Astrocyte (in vitro differentiated cells and primary cell): ENCODE data around the gene RGL2. TPM values are rescaled to one million over a fixed set of nuclear protein-coding genes. Genes with fewer than 3 reads are reported as not detected.

Experiments
- DNase-seq: peaks from one replicate; pipeline ENCODE4 v3.0.0-alpha.2; 2010; ENCODE audit warnings: low read depth
- FAIRE-seq: peaks from 2 replicates; lab custom pipeline; 2011; peaks lifted over from hg19 to GRCh38; lab: Jason Lieb, UNC
- H2AFZ ChIP-seq: 2 replicates; pipeline ENCODE4 v1.6.0; 2012; ENCODE audit warnings: low read depth, low read length, inconsistent platforms
- H3K27ac ChIP-seq: 2 replicates; pipeline ENCODE4 v1.5.1; 2011; ENCODE audit warnings: low read depth, low read length, inconsistent platforms
- H3K27me3 ChIP-seq: 2 replicates; pipeline ENCODE4 v1.6.0; 2011; ENCODE audit warnings: low read length, inconsistent platforms; ENCODE audit not compliant: insufficient read depth
- H3K36me3 ChIP-seq: 2 replicates; pipeline ENCODE4 v1.5.1; 2011; ENCODE audit warnings: low read length, inconsistent platforms; ENCODE audit not compliant: insufficient read depth
- H3K4me1 ChIP-seq: 2 replicates; pipeline ENCODE4 v1.5.1; 2011; ENCODE audit warnings: low read length, inconsistent platforms; ENCODE audit not compliant: insufficient read depth
- H3K4me2 ChIP-seq: 2 replicates; pipeline ENCODE4 v1.6.0; 2012; ENCODE audit warnings: low read length, inconsistent platforms
- H3K4me3 ChIP-seq: 2 replicates; pipeline ENCODE4 v1.5.1; 2011; ENCODE audit warnings: low read depth, mild to moderate bottlenecking, low read length, inconsistent platforms; ENCODE audit not compliant: insufficient read depth
- H3K79me2 ChIP-seq: 2 replicates; pipeline ENCODE4 v1.6.0; 2012; ENCODE audit warnings: mild to moderate bottlenecking, low read length, inconsistent platforms; ENCODE audit not compliant: insufficient read depth
- H3K9ac ChIP-seq: 2 replicates; pipeline ENCODE4 v1.6.0; 2012; ENCODE audit warnings: mild to moderate bottlenecking, low read length, inconsistent platforms
- H3K9me3 ChIP-seq: 2 replicates; pipeline ENCODE4 v1.5.1; 2012; ENCODE audit warnings: low read depth, mild to moderate bottlenecking, low read length, inconsistent platforms; ENCODE audit not compliant: insufficient read depth
- H4K20me1 ChIP-seq: 2 replicates; pipeline ENCODE4 v1.6.0; 2012; ENCODE audit warnings: low read length, inconsistent platforms; ENCODE audit not compliant: insufficient read depth
- H3K27ac Mint-ChIP-seq: one replicate; pipeline ENCODE4 v1.8.0; 2021; ENCODE audit warnings: mild to moderate bottlenecking, mixed read lengths; ENCODE audit not compliant: unreplicated experiment
- H3K27me3 Mint-ChIP-seq: one replicate; pipeline ENCODE4 v1.8.0; 2021; ENCODE audit warnings: low read depth, mixed read lengths; ENCODE audit not compliant: unreplicated experiment
- H3K36me3 Mint-ChIP-seq: one replicate; pipeline ENCODE4 v1.8.0; 2021; ENCODE audit warnings: low read depth, mixed read lengths; ENCODE audit not compliant: unreplicated experiment
- H3K4me1 Mint-ChIP-seq: one replicate; pipeline ENCODE4 v1.8.0; 2021; ENCODE audit warnings: low read depth, mixed read lengths; ENCODE audit not compliant: unreplicated experiment
- H3K4me3 Mint-ChIP-seq: one replicate; pipeline ENCODE4 v1.8.0; 2021; ENCODE audit warnings: mild to moderate bottlenecking, moderate library complexity, mixed read lengths; ENCODE audit not compliant: unreplicated experiment
- H3K9me3 Mint-ChIP-seq: one replicate; pipeline ENCODE4 v1.8.0; 2021; ENCODE audit warnings: mild to moderate bottlenecking, mixed read lengths; ENCODE audit not compliant: unreplicated experiment
- CTCF ChIP-seq: IDR thresholded peaks from 2 replicates; pipeline ENCODE4 v1.5.1; 2011; ENCODE audit warnings: low read depth, mild to moderate bottlenecking, inconsistent platforms, low read length, moderate library complexity; ENCODE audit not compliant: insufficient read depth
- EZH2 ChIP-seq: IDR thresholded peaks from 2 replicates; pipeline ENCODE4 v1.6.1; 2012; ENCODE audit warnings: mild to moderate bottlenecking, low read length, inconsistent platforms; ENCODE audit not compliant: insufficient read depth
- total RNA-seq: library from RNA; stranded (reverse); gene quantifications from 2 replicates; pipeline ENCODE4 v1.2.1, GENCODE V29; 2021

Gene RGL2
- total RNA-seq, 1 donor from 2014 or later: 36.5 TPM

- Histone ChIP-seq H3K79me2 (peaks cover 40% of the 10 kb centered on the region), H3K4me2 (no peak overlapping the region), H3K4me3 (no peak overlapping the region), H2AFZ (no peak overlapping the region), H3K9me3 (no peaks in the 10 kb centered on the region), H3K27ac (no peak overlapping the region), H3K4me1 (peaks cover 15% of the 10 kb centered on the region), H3K36me3 (peaks cover 12% of the 10 kb centered on the region), H4K20me1 (peaks cover 5% of the 10 kb centered on the region), H3K27me3 (no peaks in the 10 kb centered on the region), H3K9ac (no peak overlapping the region)
- FAIRE-seq (no peak), DNase-seq (no peak)
- peak overlapping the region; percentile 68 for H3K4me3 Mint-ChIP-seq
- peak overlapping the region; percentile 41 for H3K27ac Mint-ChIP-seq
- peaks cover 12% of the 10 kb centered on the region for H3K4me1 Mint-ChIP-seq
- H3K36me3 Mint-ChIP-seq: peaks cover 2% of the 10 kb centered on the region
- TF ChIP-seq CTCF: no peak
- no peak for TF ChIP-seq EZH2
- H3K9me3 Mint-ChIP-seq: no peaks in the 10 kb centered on the region
- no peaks in the 10 kb centered on the region for H3K27me3 Mint-ChIP-seq
These were observed 4.5 kb downstream of the RGL2 start for GRCh38 chr6:33294086-33294823.

GRCh38 chr6:33292996-33293682 lies 5.6 kb downstream of the RGL2 start:
- no peak overlapping the region for H3K4me3 Mint-ChIP-seq
- no peaks in the 10 kb centered on the region for H3K27me3 Mint-ChIP-seq

More at GRCh38 chr6:33292996-33293682, 5.6 kb downstream of the RGL2 start:
- Histone ChIP-seq H3K27ac (no peak overlapping the region), H3K4me2 (no peak overlapping the region), H3K27me3 (no peaks in the 10 kb centered on the region), H3K4me3 (no peak overlapping the region), H4K20me1 (peaks cover 8% of the 10 kb centered on the region), H3K9ac (no peak overlapping the region), H3K36me3 (peaks cover 12% of the 10 kb centered on the region), H3K79me2 (peaks cover 49% of the 10 kb centered on the region), H2AFZ (no peak overlapping the region), H3K4me1 (peaks cover 18% of the 10 kb centered on the region), H3K9me3 (no peaks in the 10 kb centered on the region)
- TF ChIP-seq EZH2 (no peak), CTCF (no peak)
- no peak for DNase-seq
- Mint-ChIP-seq H3K27ac (no peak overlapping the region), H3K4me1 (peaks cover 15% of the 10 kb centered on the region), H3K9me3 (no peaks in the 10 kb centered on the region), H3K36me3 (peaks cover 2% of the 10 kb centered on the region)
- no peak for FAIRE-seq
